Lung (tissue), 12 donors: Measurements from ENCODE around the gene B3GALT6. TPM values are rescaled to one million over a fixed set of nuclear protein-coding genes. Genes with fewer than 3 reads are reported as not detected.

ENCODE experiments used
- ATAC-seq: fragments of 200-7000 bp; cut with Tn5 transposase; one replicate; pipeline ENCODE4 v1.9.1; 2020; ENCODE audit warnings: moderate number of reproducible peaks; ENCODE audit not compliant: insufficient read depth, low FRiP score
- DNase-seq, 3 donors: peaks; one replicate each; pipeline ENCODE4 v3.0.0-alpha.2; 2013 to 2017
- H3K27ac ChIP-seq, 2 donors: one replicate each; pipeline ENCODE4 v1.5.1; 2013; ENCODE audit warnings: mild to moderate bottlenecking in 2 of 2, moderate library complexity in 2 of 2, control low read depth in 1 of 2, inconsistent platforms in 1 of 2, low read depth in 1 of 2, low read length in 1 of 2
- H3K27me3 ChIP-seq, 3 donors: one replicate each; pipeline ENCODE4 v1.5.1; 2013; ENCODE audit warnings: low read length in 2 of 3; ENCODE audit not compliant: control insufficient read depth in 3 of 3, insufficient read depth in 3 of 3
- H3K36me3 ChIP-seq, 4 donors: one replicate each; pipeline ENCODE4 v1.5.1; 2013; ENCODE audit warnings: low read length in 4 of 4, mild to moderate bottlenecking in 1 of 4, moderate library complexity in 1 of 4; ENCODE audit not compliant: control insufficient read depth in 4 of 4, insufficient read depth in 4 of 4
- H3K4me1 ChIP-seq, 5 donors: one replicate each; pipeline ENCODE4 v1.5.1; 2013; ENCODE audit warnings: low read length in 5 of 5, mild to moderate bottlenecking in 2 of 5, moderate library complexity in 1 of 5; ENCODE audit not compliant: control insufficient read depth in 5 of 5, insufficient read depth in 5 of 5
- H3K4me3 ChIP-seq: one replicate; pipeline ENCODE4 v1.5.1; 2013; ENCODE audit warnings: mild to moderate bottlenecking, control low read depth, moderate library complexity
- H3K9ac ChIP-seq, 2 donors: one replicate each; pipeline ENCODE4 v1.5.1; 2013; ENCODE audit warnings: low read length in 2 of 2, control low read depth in 1 of 2; ENCODE audit not compliant: insufficient read depth in 1 of 2
- H3K9me3 ChIP-seq, 4 donors: one replicate each; pipeline ENCODE4 v1.5.1; 2013; ENCODE audit warnings: low read length in 3 of 4, mild to moderate bottlenecking in 1 of 4, moderate library complexity in 1 of 4; ENCODE audit not compliant: control insufficient read depth in 4 of 4, insufficient read depth in 3 of 4
- WGBS, 2 donors: extraction: QIAGEN DNeasy Blood & Tissue Kit; methylation state at CpG; one replicate each; pipeline ENCODE4 v1.1.7; 2013; 5-methylcytosine and 5-hydroxymethylcytosine counted together
- polyA plus RNA-seq, 2 donors: library from polyadenylated mRNA; stranded (reverse); fragments of 200-250 nt; gene quantifications; one replicate each; pipeline ENCODE4 v1.2.1, GENCODE V29; 2013
- total RNA-seq, 2 donors: library from RNA; depleted of rRNA in 1 of 2; stranded (reverse); fragments of >200 nt in 1 of 2; gene quantifications; one replicate each; pipeline ENCODE4 v1.2.1, GENCODE V29; 2014 to 2021
- TF ChIP-seq, protein P1 (sequence below): IDR thresholded peaks from 2 replicates; pipeline ENCODE4 v1.5.1; 2012; ENCODE audit warnings: mild to moderate bottlenecking; ENCODE audit errors: control extremely low read depth, extremely low read depth
- donor health status: control.
- donor health status: control.
- donor health status: Bipolar disorder and iron deficiency.
- donor health status: healthy.
- donor health status: DM: yes; HTN: yes; CAD: no.

B3GALT6 gene
- total and polyA plus RNA-seq, 4 donors: 7.0 to 28.3 (median 15.8) TPM

DNA sequence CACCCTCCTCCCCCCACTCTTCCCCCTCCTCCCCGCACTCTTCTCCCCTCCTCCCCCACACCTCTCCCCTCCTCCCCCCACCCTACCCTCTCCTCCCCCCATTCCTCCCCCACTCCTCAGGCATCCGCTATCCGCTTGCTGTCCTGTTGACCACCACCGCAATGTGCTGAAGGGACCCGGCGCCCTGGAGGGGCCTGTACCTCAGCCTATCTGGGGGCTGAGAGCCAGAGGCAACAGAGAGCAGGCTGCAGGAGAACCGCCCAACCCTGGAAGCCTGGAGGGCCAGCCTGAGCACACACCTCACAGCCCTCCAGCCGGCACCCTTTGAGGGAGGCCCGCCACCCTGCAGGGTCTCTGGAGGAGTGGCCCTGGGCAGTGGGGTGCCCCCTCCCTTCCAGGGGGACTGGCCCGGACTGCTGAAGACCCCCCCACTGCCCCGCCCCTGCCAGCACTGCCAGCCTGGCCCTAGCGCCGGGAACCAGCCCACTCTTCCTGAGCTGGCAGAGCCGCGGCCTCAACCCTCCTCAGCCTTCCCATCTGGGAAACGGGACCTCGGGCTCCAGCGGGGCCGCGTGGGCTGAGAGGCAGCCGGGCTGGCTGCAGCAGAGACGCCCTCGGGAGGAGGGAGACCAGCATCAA is 13.3 kb downstream of the B3GALT6 start:
- DNase-seq (no peak), ATAC-seq (no peak)
- Histone ChIP-seq H3K9me3 (peaks cover 0 to 7% (median 0%) of the 10 kb centered on the region in 4 donors), H3K9ac (no peak overlapping the region), H3K4me3 (no peak overlapping the region), H3K4me1 (peaks cover 0 to 5% (median 0%) of the 10 kb centered on the region in 5 donors), H3K27me3 (peaks cover 6 to 27% (median 19%) of the 10 kb centered on the region in 3 donors), H3K36me3 (no peaks in the 10 kb centered on the region), H3K27ac (no peak overlapping the region)
- WGBS, 2 donors: 69 to 77% methylated on average over 18 to 23 of the region's 23 CpGs
- TF ChIP-seq, protein P1, sequence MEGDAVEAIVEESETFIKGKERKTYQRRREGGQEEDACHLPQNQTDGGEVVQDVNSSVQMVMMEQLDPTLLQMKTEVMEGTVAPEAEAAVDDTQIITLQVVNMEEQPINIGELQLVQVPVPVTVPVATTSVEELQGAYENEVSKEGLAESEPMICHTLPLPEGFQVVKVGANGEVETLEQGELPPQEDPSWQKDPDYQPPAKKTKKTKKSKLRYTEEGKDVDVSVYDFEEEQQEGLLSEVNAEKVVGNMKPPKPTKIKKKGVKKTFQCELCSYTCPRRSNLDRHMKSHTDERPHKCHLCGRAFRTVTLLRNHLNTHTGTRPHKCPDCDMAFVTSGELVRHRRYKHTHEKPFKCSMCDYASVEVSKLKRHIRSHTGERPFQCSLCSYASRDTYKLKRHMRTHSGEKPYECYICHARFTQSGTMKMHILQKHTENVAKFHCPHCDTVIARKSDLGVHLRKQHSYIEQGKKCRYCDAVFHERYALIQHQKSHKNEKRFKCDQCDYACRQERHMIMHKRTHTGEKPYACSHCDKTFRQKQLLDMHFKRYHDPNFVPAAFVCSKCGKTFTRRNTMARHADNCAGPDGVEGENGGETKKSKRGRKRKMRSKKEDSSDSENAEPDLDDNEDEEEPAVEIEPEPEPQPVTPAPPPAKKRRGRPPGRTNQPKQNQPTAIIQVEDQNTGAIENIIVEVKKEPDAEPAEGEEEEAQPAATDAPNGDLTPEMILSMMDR: no peak

DNA sequence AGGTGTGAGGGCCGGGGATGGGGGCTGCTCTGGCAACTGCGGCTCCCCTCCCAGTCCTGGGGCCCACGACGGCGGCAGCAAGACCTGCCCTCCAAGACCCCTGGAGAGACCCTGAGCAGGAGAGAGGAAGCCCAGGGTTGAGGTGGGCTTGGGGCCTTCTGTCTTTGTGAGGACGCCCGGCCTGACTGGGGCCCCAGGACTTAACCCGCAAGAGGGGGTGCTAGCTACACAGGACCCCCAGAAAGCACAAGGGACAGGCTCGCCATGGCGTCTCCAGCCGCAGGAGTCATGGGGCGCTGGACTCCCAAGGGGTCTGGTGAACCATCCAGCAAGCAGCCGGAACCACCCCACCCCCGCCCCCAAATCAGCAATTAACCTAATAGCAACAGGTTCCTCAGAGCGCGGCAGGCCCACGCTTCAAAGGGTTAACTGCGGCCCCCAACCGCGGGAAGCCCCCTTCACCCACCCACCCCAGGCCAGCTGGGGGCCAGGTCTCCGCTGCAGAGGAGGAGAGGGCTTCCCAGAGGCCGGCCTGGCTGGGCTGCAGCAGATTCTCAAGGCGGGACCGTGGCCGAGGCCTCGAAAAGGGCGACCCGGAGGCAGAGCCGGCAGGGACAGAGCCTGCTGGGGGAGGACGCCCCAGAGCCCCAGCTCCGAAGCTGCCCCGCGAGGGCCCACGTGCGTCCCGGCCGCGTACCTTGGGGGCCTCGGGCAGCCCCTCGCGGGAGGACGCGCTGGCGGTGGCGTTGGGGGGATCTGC is 14.0 kb downstream of the B3GALT6 start:
- no peak overlapping the region for H3K4me3 ChIP-seq
- DNase-seq: no peak

DNA sequence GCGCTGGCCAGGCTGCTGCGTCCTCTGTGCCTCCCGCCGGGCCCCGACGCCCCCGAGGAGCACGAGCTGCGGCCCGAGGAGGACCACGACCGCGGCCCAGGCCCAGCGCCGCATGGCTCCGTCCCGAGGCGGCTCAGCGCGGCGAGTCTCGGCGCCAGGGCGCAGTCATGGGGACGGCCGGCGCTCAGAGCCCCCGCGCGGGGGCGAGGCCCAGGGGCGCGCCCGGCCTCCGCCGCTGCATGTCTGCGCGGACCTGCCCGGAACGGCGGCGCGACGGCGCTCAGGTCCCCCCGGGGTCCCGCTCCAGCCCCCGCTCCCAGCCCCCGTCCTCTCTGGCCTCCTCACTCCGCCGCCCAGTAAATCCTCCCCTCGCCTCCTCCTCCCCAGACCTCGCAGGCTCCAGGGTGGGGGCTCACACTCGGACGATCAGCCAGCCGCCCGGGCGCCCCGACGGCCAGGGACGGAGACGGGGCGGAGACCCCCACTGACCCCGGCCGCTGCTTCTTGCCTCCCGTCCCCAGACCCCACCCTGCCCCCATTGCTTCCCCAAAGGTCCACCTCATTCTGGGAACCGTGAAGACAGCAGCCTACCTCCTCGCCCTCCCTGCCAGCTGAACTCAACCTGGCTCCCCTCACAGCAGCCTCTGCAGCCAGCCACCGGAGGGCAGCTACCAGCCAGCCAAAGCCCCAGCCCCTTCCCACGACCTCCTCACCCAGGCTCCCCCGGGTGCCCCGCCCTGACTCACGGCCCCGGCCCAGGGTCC is 14.7 kb downstream of the B3GALT6 start, which contains the start of gene C1QTNF12:
TSS of gene C1QTNF12 (minus strand) at position 146 of the 764 bp plus-strand sequence. CDS start at position 114, 32 bp downstream.
- H3K36me3 ChIP-seq: no peaks in the 10 kb centered on the region
- H3K4me3 ChIP-seq: no peak within 1 kb of the TSS
- 4 to 5% methylated on average over 52 to 74 of the region's 74 CpGs for WGBS, 2 donors
- H3K9me3 ChIP-seq: peaks cover 0 to 7% (median 0%) of the 10 kb centered on the region in 4 donors
- H3K4me1 ChIP-seq: peaks cover 0 to 5% (median 0%) of the 10 kb centered on the region in 5 donors
- H3K27ac ChIP-seq: no peak within 1 kb of the TSS
- TF ChIP-seq, protein P1: no peak
- no peak for ATAC-seq
- no peak for DNase-seq
- no peak within 1 kb of the TSS for H3K9ac ChIP-seq
- peaks cover 6 to 27% (median 19%) of the 10 kb centered on the region in 3 donors for H3K27me3 ChIP-seq

More for the DNA sequence above, 14.0 kb downstream of the B3GALT6 start:
- TF ChIP-seq, protein P1: no peak
- no peak for ATAC-seq
- WGBS, 2 donors: 36 to 40% methylated on average over 32 to 45 of the region's 45 CpGs
- Histone ChIP-seq H3K27ac (no peak overlapping the region), H3K36me3 (no peaks in the 10 kb centered on the region), H3K9me3 (peaks cover 0 to 7% (median 0%) of the 10 kb centered on the region in 4 donors), H3K27me3 (peaks cover 6 to 27% (median 19%) of the 10 kb centered on the region in 3 donors), H3K4me1 (peaks cover 0 to 5% (median 0%) of the 10 kb centered on the region in 5 donors), H3K9ac (no peak overlapping the region)
